HG02938 (cell line): Measurements from ENCODE around the gene TUT1.
"Not testable (repeated sequence)": the region's sequence is repeated elsewhere in the genome, so short reads cannot be mapped to it uniquely, and the experiment has no call there.

Experiments used
- ATAC-seq: cut with Tn5 transposase; IDR thresholded peaks from one replicate; pipeline ENCODE4 v1.9.1; 2021; ENCODE audit warnings: mild to moderate bottlenecking, moderate library complexity; ENCODE audit not compliant: unreplicated experiment

Gene TUT1

GRCh38 chr11:62591448-62592145 is at the start of gene TUT1:
TSS of gene TUT1 (minus strand) at chr11:62591523. CDS start at chr11:62591485, 38 bp downstream.
- ATAC-seq, result peak; percentile 87

- no peak for ATAC-seq
Measured at GRCh38 chr11:62632492-62632891, 41.2 kb upstream of the TUT1 start.

GRCh38 chr11:62627713-62628112 is 36.4 kb upstream of the TUT1 start:
- no peak for ATAC-seq

GRCh38 chr11:62622476-62623089 is 31.3 kb upstream of the TUT1 start:
- ATAC-seq, result no peak

- ATAC-seq, result peak; percentile 88
Measured at GRCh38 chr11:62621567-62622470, 30.5 kb upstream of the TUT1 start, which contains the start of gene B3GAT3. TSS of gene B3GAT3 (minus strand) at chr11:62621986. CDS start at chr11:62621947, 39 bp downstream.

GRCh38 chr11:62621027-62621566 is 29.8 kb upstream of the TUT1 start:
- ATAC-seq, result no peak

- not testable (repeated sequence) for ATAC-seq
Measured at GRCh38 chr11:62616957-62617356, 25.6 kb upstream of the TUT1 start.

GRCh38 chr11:62615521-62615920 is 24.2 kb upstream of the TUT1 start:
- no peak for ATAC-seq

- no peak for ATAC-seq
Measured at GRCh38 chr11:62614275-62614674, 23.0 kb upstream of the TUT1 start.

GRCh38 chr11:62613291-62613778 is 22.0 kb upstream of the TUT1 start:
- ATAC-seq, result no peak

- peak; percentile 62 for ATAC-seq
Measured at GRCh38 chr11:62612366-62613290, 21.3 kb upstream of the TUT1 start, which contains the start of the genes EML3 and ROM1. TSS of gene EML3 (minus strand) at chr11:62612775. CDS start at chr11:62612457, 318 bp downstream. TSS of gene ROM1 (plus strand) at chr11:62613257. CDS start at chr11:62613282, 25 bp downstream.

- ATAC-seq, result peak; percentile 24
Measured at GRCh38 chr11:62611705-62612365, 20.5 kb upstream of the TUT1 start.

GRCh38 chr11:62610814-62611704 is 19.7 kb upstream of the TUT1 start:
- no peak for ATAC-seq

- ATAC-seq, result no peak
Measured at GRCh38 chr11:62610403-62610802, 19.1 kb upstream of the TUT1 start.

GRCh38 chr11:62608776-62609175 is 17.5 kb upstream of the TUT1 start:
- no peak for ATAC-seq

GRCh38 chr11:62607714-62608113 is 16.4 kb upstream of the TUT1 start:
- ATAC-seq, result no peak

GRCh38 chr11:62605902-62606301 is 14.6 kb upstream of the TUT1 start:
- no peak for ATAC-seq

- ATAC-seq, result no peak
Measured at GRCh38 chr11:62605467-62605866, 14.1 kb upstream of the TUT1 start.
